Activated naive CD4-positive, alpha-beta T cell treated with anti-CD3 and anti-CD28 coated beads for 36 hours (primary cell): ENCODE results near the gene ERC1. TPM values are rescaled to one million over a fixed set of nuclear protein-coding genes. Genes with fewer than 3 reads are reported as not detected.

ENCODE experiments used
- CTCF ChIA-PET: fragments of 350-600 bp; sonication (Branson Sonifier 250); formaldehyde crosslinking; loops from one replicate; lab custom pipeline; 2021; ENCODE audit warnings: antibody characterized with exemption; lab: Charles Lee
- DNase-seq: peaks from one replicate; pipeline ENCODE4 v3.0.0-alpha.2; 2020
- H3K27ac Mint-ChIP-seq: one replicate; pipeline ENCODE4 v1.8.0; 2021; ENCODE audit warnings: mild to moderate bottlenecking, mixed read lengths
- H3K27me3 Mint-ChIP-seq: one replicate; pipeline ENCODE4 v1.8.0; 2021; ENCODE audit warnings: low read depth, mixed read lengths
- H3K36me3 Mint-ChIP-seq: one replicate; pipeline ENCODE4 v1.8.0; 2021; ENCODE audit warnings: low read depth, mixed read lengths
- H3K4me1 Mint-ChIP-seq: one replicate; pipeline ENCODE4 v1.8.0; 2021; ENCODE audit warnings: low read depth, mixed read lengths
- H3K4me3 Mint-ChIP-seq: one replicate; pipeline ENCODE4 v1.8.0; 2021; ENCODE audit warnings: mild to moderate bottlenecking, moderate library complexity, mixed read lengths
- H3K9me3 Mint-ChIP-seq: one replicate; pipeline ENCODE4 v1.8.0; 2021; ENCODE audit warnings: mixed read lengths
- intact Hi-C: fragments of 100-400 bp; cut with micrococcal nuclease; formaldehyde crosslinking; loops from one replicate; pipeline ENCODE4 v1.15.1; 2023
- total RNA-seq, 2 experiments: library from RNA; stranded (reverse); gene quantifications; one replicate each; pipeline ENCODE4 v1.2.3, GENCODE V29; 2021

ERC1 gene
- total RNA-seq, 2 experiments from 2014 or later: 17.4 to 20.7 TPM

DNA sequence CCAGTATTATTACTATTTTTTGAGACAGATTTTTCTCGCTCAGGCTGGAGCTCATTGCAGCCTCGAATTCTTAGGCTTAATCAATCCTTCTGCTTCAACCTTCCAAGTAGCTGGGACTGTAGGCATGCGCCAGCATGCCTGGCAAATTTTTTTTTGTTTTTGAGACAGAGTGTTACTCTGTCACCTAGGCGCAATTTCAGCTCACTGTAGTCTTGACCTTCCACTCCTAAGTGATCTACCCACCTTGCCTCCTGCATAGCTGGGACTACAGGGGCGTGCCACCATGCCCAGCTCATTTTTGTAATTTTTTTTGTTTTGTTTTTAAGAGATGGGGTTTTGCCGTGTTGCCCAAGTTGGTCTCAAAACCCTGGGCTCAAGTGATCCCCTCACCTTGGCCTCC, 15.2 kb downstream of the ERC1 start:
- Mint-ChIP-seq H3K4me3 (no peak overlapping the region), H3K27me3 (no peaks in the 10 kb centered on the region), H3K27ac (no peak overlapping the region), H3K36me3 (peaks cover under 1% of the 10 kb centered on the region), H3K4me1 (peaks cover 3% of the 10 kb centered on the region), H3K9me3 (no peaks in the 10 kb centered on the region)
- intact Hi-C loops: no loop called here
- DNase-seq: no peak
- CTCF ChIA-PET: no interaction called here

- intact Hi-C loops: no loop called here
- Mint-ChIP-seq H3K4me1 (peaks cover 3% of the 10 kb centered on the region), H3K27me3 (no peaks in the 10 kb centered on the region), H3K9me3 (no peaks in the 10 kb centered on the region), H3K27ac (no peak overlapping the region), H3K36me3 (no peaks in the 10 kb centered on the region), H3K4me3 (no peak overlapping the region)
- DNase-seq: no peak
- CTCF ChIA-PET: no interaction called here
Observed at GRCh38 chr12:1007276-1007675, 16.3 kb downstream of the ERC1 start.

DNA sequence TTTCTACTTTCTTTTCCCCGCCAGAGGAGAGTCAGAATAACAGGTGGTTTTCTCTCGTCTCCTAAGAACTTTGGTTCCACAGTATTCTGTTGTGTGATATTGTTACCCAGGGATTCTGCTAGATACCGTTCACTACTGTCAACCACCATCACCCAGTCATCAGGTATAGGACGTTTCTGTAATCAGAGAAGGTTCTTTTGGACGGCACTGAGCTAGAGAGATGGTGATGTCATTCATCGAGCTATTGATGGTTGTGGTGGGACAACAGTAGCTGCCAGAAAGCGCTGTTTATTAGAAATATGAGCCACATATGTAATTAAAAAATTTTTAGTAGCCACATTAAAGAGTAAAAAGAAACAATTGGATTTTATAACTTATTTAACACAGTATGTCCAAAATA, 17.0 kb downstream of the ERC1 start:
- Mint-ChIP-seq H3K27ac (no peak overlapping the region), H3K4me3 (no peak overlapping the region), H3K9me3 (no peaks in the 10 kb centered on the region), H3K4me1 (peaks cover 3% of the 10 kb centered on the region), H3K36me3 (no peaks in the 10 kb centered on the region), H3K27me3 (no peaks in the 10 kb centered on the region)
- CTCF ChIA-PET: interaction anchor here (1.1 kb wide), 1 partner anchor 110 kb away, joined by 6 read pairs; no protein-coding TSS in a partner anchor
- no peak for DNase-seq
- intact Hi-C loops: no loop called here

GRCh38 chr12:1011091-1011490, 20.1 kb downstream of the ERC1 start:
- no peak overlapping the region for H3K4me3 Mint-ChIP-seq
- H3K4me1 Mint-ChIP-seq: peaks cover 6% of the 10 kb centered on the region
- intact Hi-C loops: no loop called here
- H3K27ac Mint-ChIP-seq: no peak overlapping the region
- no peaks in the 10 kb centered on the region for H3K27me3 Mint-ChIP-seq
- DNase-seq: no peak
- no peaks in the 10 kb centered on the region for H3K36me3 Mint-ChIP-seq
- H3K9me3 Mint-ChIP-seq: no peaks in the 10 kb centered on the region
- CTCF ChIA-PET: interaction anchor here (0.6 kb wide), 1 partner anchor 26 kb away, joined by 3 read pairs; no protein-coding TSS in a partner anchor

GRCh38 chr12:1013618-1014489, 22.8 kb downstream of the ERC1 start:
- Mint-ChIP-seq H3K27me3 (no peaks in the 10 kb centered on the region), H3K9me3 (no peaks in the 10 kb centered on the region), H3K4me1 (peaks cover 6% of the 10 kb centered on the region), H3K36me3 (no peaks in the 10 kb centered on the region), H3K27ac (no peak overlapping the region), H3K4me3 (no peak overlapping the region)
- intact Hi-C loops: no loop called here
- CTCF ChIA-PET: interaction anchor here (0.7 kb wide), 1 partner anchor 914 kb away, joined by 5 read pairs; no protein-coding TSS in a partner anchor
- DNase-seq: no peak

DNA sequence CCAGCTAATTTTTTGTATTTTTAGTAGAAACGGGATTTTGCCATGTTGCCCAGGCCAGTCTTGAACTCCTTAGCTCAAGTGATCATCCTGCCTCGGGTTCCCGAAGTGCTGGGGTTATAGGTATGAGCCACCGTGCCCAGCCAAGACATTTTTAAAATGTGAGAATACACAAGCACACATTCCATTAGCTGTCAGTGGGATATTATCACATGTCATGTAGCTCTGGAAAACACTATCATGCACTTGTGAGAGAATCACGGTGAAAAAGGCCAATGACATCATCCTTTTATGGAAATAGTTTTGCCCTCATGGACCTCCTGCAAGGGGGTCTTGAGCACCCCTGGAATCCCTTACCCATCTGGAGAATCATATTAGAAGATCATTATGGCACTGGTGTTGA, 28.3 kb downstream of the ERC1 start:
- Mint-ChIP-seq H3K27me3 (no peaks in the 10 kb centered on the region), H3K27ac (no peak overlapping the region), H3K4me3 (no peak overlapping the region), H3K36me3 (peaks cover 13% of the 10 kb centered on the region), H3K9me3 (no peaks in the 10 kb centered on the region), H3K4me1 (peaks cover under 1% of the 10 kb centered on the region)
- CTCF ChIA-PET: interaction anchor here (0.9 kb wide), 1 partner anchor 40 kb away, joined by 3 read pairs; no protein-coding TSS in a partner anchor
- intact Hi-C loops: no loop called here
- no peak for DNase-seq

DNA sequence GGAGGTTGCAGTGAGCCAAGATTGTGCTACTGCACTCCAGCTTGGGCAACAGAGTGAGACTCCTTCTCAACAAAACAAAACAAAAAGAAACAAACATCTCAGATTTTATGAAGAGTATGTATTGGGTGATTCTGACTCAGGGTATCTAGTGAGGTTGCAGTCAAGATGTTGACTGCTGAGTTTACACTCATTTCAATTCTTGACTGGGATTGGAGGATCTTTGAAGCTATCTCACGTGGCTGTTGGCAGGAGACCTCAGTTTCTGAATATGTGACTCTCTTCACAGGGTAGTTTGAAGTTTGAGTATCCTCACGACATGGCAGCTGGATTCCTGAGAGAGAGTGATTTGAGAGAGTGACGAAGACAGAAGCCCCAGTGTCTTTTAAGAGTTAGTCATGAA, 29.4 kb downstream of the ERC1 start:
- no peak overlapping the region for H3K4me3 Mint-ChIP-seq
- no peak for DNase-seq
- intact Hi-C loops: no loop called here
- H3K36me3 Mint-ChIP-seq: peaks cover 13% of the 10 kb centered on the region
- H3K27me3 Mint-ChIP-seq: no peaks in the 10 kb centered on the region
- CTCF ChIA-PET: no interaction called here
- no peaks in the 10 kb centered on the region for H3K9me3 Mint-ChIP-seq
- no peak overlapping the region for H3K27ac Mint-ChIP-seq
- no peaks in the 10 kb centered on the region for H3K4me1 Mint-ChIP-seq

DNA sequence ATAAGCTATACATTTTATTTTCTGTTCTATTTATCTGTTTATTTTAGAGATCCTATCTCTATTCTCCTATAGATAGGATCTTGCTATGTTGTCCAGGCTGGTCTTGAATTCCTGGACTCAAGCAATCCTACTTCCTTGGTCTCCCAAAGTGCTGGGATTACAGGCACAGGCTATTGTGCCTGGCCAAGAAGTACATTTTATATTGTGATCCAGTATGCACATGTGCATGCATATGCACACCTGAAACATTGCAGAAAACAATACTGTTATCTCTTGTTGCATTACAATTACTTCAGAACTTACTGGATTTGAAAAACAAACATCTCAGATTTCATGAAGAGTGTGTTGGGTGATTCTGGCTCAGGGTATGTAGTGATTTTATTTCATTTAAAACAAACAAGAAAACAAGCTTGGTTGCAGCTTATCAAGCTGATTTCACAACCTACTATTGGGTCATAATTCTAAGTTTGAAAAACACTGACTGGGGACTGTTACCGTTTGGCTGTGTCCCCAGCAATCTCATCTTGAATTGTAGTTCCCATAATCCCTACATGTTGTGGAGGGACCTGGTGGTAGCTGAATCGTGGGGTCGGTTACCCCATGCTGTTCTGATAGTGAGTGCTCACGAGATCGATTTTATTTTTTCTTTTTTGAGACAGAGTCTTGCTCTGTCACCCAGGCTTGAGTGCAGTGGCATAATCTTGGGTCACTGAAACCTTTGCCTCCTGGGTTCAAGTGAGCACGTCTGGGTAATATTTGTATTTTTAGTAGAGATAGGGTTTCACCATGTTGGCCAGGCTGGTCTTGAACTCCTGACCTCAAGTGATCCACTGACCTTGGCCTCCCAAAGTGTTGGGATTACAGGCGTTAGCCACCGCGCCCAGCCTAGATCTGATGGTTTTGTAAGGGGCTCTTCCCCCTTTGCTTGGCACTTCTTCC, 31.3 kb downstream of the ERC1 start:
- Mint-ChIP-seq H3K4me1 (no peaks in the 10 kb centered on the region), H3K27me3 (no peaks in the 10 kb centered on the region), H3K9me3 (no peaks in the 10 kb centered on the region), H3K27ac (no peak overlapping the region), H3K36me3 (peaks cover 13% of the 10 kb centered on the region), H3K4me3 (no peak overlapping the region)
- intact Hi-C loops: no loop called here
- CTCF ChIA-PET: no interaction called here
- no peak for DNase-seq

GRCh38 chr12:1030779-1031178, 39.8 kb downstream of the ERC1 start:
- Mint-ChIP-seq H3K27me3 (no peaks in the 10 kb centered on the region), H3K36me3 (peaks cover 15% of the 10 kb centered on the region), H3K4me3 (no peak overlapping the region), H3K4me1 (no peaks in the 10 kb centered on the region), H3K27ac (no peak overlapping the region), H3K9me3 (no peaks in the 10 kb centered on the region)
- DNase-seq: no peak
- CTCF ChIA-PET: no interaction called here
- intact Hi-C loops: no loop called here

DNA sequence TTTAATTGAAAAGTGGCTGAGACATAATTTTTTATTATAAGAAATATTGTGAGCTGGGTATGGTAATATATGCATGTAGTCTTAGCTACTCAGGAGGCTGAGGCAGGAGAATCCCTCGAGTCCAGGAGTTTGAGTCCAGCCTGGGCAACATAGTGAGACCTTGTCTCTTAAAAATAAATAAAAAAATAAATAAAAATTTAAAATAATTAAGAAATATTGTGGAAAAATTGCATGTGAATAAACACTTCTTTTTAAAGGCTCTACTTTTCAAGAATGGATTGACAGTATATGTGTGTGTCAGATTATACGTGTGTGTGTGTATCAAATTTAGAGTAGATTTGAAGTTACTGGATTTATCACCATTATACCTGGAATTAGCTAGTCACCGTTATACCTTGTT, 43.2 kb downstream of the ERC1 start:
- H3K9me3 Mint-ChIP-seq: no peaks in the 10 kb centered on the region
- H3K4me1 Mint-ChIP-seq: no peaks in the 10 kb centered on the region
- no peak for DNase-seq
- no peaks in the 10 kb centered on the region for H3K27me3 Mint-ChIP-seq
- CTCF ChIA-PET: no interaction called here
- no peak overlapping the region for H3K4me3 Mint-ChIP-seq
- H3K36me3 Mint-ChIP-seq: peaks cover 8% of the 10 kb centered on the region
- no peak overlapping the region for H3K27ac Mint-ChIP-seq
- intact Hi-C loops: no loop called here

GRCh38 chr12:1034751-1035457, 43.9 kb downstream of the ERC1 start:
- Mint-ChIP-seq H3K4me3 (no peak overlapping the region), H3K4me1 (no peaks in the 10 kb centered on the region), H3K27me3 (no peaks in the 10 kb centered on the region), H3K9me3 (no peaks in the 10 kb centered on the region), H3K36me3 (peaks cover 9% of the 10 kb centered on the region), H3K27ac (no peak overlapping the region)
- intact Hi-C loops: no loop called here
- DNase-seq: no peak
- CTCF ChIA-PET: no interaction called here

DNA sequence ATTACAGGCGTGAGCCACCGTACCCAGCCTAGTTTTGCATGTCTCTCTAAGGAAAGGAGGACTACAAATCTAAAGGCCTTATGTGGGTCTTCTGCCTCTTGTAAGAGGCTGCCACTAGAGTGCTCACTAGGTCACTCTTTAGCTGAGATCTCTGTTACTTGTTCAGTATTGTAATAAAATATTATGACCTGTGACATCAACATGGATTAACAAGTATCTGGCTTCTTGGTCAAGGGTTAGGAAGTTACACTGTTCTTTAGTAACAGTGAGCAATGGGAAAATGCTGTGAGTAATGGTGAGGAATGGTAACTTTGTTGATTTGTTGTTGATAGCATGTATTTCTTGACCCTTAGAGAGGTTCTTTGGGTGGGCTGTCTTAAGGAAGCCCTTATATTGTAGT, 50.5 kb downstream of the ERC1 start:
- no peak for DNase-seq
- no peak overlapping the region for H3K27ac Mint-ChIP-seq
- no peak overlapping the region for H3K4me3 Mint-ChIP-seq
- no peaks in the 10 kb centered on the region for H3K9me3 Mint-ChIP-seq
- peaks cover 6% of the 10 kb centered on the region for H3K36me3 Mint-ChIP-seq
- peaks cover 3% of the 10 kb centered on the region for H3K4me1 Mint-ChIP-seq
- intact Hi-C loops: no loop called here
- H3K27me3 Mint-ChIP-seq: no peaks in the 10 kb centered on the region
- CTCF ChIA-PET: interaction anchor here (0.8 kb wide), 1 partner anchor 542 kb away, joined by 5 read pairs; no protein-coding TSS in a partner anchor
